ENCODE data around the gene OR52E6.

OR52E6 gene

DNA sequence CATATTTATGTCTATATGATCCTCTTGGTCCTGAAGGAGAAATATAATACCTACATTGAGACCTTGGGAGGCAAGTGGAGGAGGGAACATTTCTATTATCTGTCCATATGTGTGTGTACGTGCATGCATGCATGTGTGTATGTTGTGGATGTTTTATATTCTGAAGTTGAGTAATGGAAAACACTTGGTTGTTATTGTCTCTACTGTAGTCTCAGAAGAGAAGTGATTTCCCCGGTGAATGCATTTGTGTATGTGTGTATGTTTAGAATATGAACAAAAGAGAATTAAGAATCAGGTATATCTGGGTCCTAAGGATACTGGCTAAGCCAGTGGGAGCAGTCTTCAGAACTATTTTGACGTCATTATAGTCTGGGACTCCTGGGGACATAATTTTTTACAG, 50.5 kb downstream of the OR52E6 start, which contains the start of gene OR52N1:
Gene OR52N1 (minus strand): TSS at position 101 of the 400 bp plus-strand sequence. CDS start 2,449 bp downstream, outside the sequence.
- DNase-seq: no peak

Data from DMS 273 treated with DMSO at 0.1 percent for 48 hours (cell line).